HEK293T (cell line): ENCODE results near the gene SLC2A4.

Experiments used
- CTCF ChIA-PET: fragments of 350-600 bp; formaldehyde crosslinking; extraction: SDS; loops from one replicate; lab custom pipeline; 2021; ENCODE audit warnings: antibody characterized with exemption, inconsistent platforms; lab: Yijun Ruan, JAX
- POLR2A ChIA-PET: fragments of 350-600 bp; formaldehyde crosslinking; extraction: SDS; loops from one replicate; lab custom pipeline; 2020; ENCODE audit warnings: antibody characterized with exemption, inconsistent platforms; lab: Yijun Ruan, JAX
- DNase-seq: peaks from one replicate; pipeline ENCODE4 v3.0.0; 2012; ENCODE audit warnings: mixed read lengths; ENCODE audit errors: extremely low spot score
- ARNT ChIP-seq: fragments of 450-650 bp; IDR thresholded peaks from 2 replicates; pipeline ENCODE4 v1.6.1; 2017; ENCODE audit warnings: mild to moderate bottlenecking
- BHLHE40 ChIP-seq: fragments of 450-650 bp; IDR thresholded peaks from 2 replicates; pipeline ENCODE4 v1.6.1; 2016; ENCODE audit warnings: mild to moderate bottlenecking, moderate library complexity, borderline replicate concordance
- CTBP1 ChIP-seq: fragments of 450-650 bp; IDR thresholded peaks from 2 replicates; pipeline ENCODE4 v1.6.1; 2016; ENCODE audit warnings: borderline replicate concordance
- FOXA1 ChIP-seq: fragments of 450-650 bp; IDR thresholded peaks from 2 replicates; pipeline ENCODE4 v1.6.1; 2016; ENCODE audit warnings: mild to moderate bottlenecking
- FOXK2 ChIP-seq: fragments of 450-650 bp; IDR thresholded peaks from 2 replicates; pipeline ENCODE4 v1.6.1; 2016; ENCODE audit warnings: mild to moderate bottlenecking
- FOXM1 ChIP-seq: fragments of 450-650 bp; IDR thresholded peaks from 2 replicates; pipeline ENCODE4 v1.6.1; 2017; ENCODE audit warnings: mild to moderate bottlenecking, borderline replicate concordance
- HDGF ChIP-seq: fragments of 450-650 bp; IDR thresholded peaks from 2 replicates; pipeline ENCODE4 v1.6.1; 2017; ENCODE audit warnings: antibody characterized with exemption, borderline replicate concordance
- L3MBTL2 ChIP-seq: fragments of 450-650 bp; conservative IDR thresholded peaks from 2 replicates; pipeline ENCODE4 v1.6.1; 2016; ENCODE audit warnings: mild to moderate bottlenecking
- LEF1 ChIP-seq: fragments of 450-650 bp; IDR thresholded peaks from 2 replicates; pipeline ENCODE4 v1.6.1; 2017; ENCODE audit warnings: mild to moderate bottlenecking, borderline replicate concordance
- NFRKB ChIP-seq: fragments of 450-650 bp; IDR thresholded peaks from 2 replicates; pipeline ENCODE4 v1.6.1; 2016; ENCODE audit warnings: mild to moderate bottlenecking, moderate library complexity
- PKNOX1 ChIP-seq: fragments of 450-650 bp; IDR thresholded peaks from 2 replicates; pipeline ENCODE4 v1.6.1; 2016
- SP1 ChIP-seq: fragments of 450-650 bp; IDR thresholded peaks from 2 replicates; pipeline ENCODE4 v1.6.1; 2017
- SUZ12 ChIP-seq: fragments of 450-650 bp; IDR thresholded peaks from 2 replicates; pipeline ENCODE4 v1.6.1; 2016; ENCODE audit warnings: mild to moderate bottlenecking
- TARDBP ChIP-seq: fragments of 450-650 bp; IDR thresholded peaks from 2 replicates; pipeline ENCODE4 v1.6.1; 2016
- ZNF384 ChIP-seq: fragments of 450-650 bp; IDR thresholded peaks from 2 replicates; pipeline ENCODE4 v1.6.1; 2016

The SLC2A4 gene

GRCh38 chr17:7281074-7281952 is at the start of gene SLC2A4:
Gene SLC2A4 (plus strand): TSS chr17:7281718. CDS start chr17:7281935, 217 bp downstream.
- ChIA-PET POLR2A (interaction anchor here (0.5 to 2.4 kb wide), 9 partner anchors 15 to 279 kb away, joined by 3 to 9 read pairs (median 4); partner anchors contain the start of genes ACADVL, DLG4, GABARAP and NEURL4), CTCF (interaction anchor here (1.0 to 1.8 kb wide), 6 partner anchors 15 to 279 kb away, joined by 3 to 22 read pairs (median 4); partner anchors contain the start of gene CTDNEP1)
- peak; percentile 99 for DNase-seq
- TF ChIP-seq L3MBTL2 (peak; percentile 42; the same call in 1 of the 2 replicates), HDGF (no peak)

- ChIA-PET POLR2A (no interaction called here), CTCF (no interaction called here)
- DNase-seq: no peak
- TF ChIP-seq SUZ12 (no peak), NFRKB (no peak), HDGF (no peak), PKNOX1 (0 out of 2 replicates have a peak, but pooled peaks have one; percentile 12), FOXM1 (no peak)
Measured at GRCh38 chr17:7232114-7232513, 49.4 kb upstream of the SLC2A4 start.

- TF ChIP-seq ARNT: no peak
- TF ChIP-seq TARDBP: no peak
- no peak for TF ChIP-seq HDGF
- no peak for TF ChIP-seq LEF1
- no peak for TF ChIP-seq SUZ12
- TF ChIP-seq FOXA1: no peak
- TF ChIP-seq L3MBTL2: 0 out of 2 replicates have a peak, but pooled peaks have one; percentile 12
- no peak for TF ChIP-seq ZNF384
- POLR2A ChIA-PET: interaction anchor here (1.0 to 9.7 kb wide), 6 partner anchors 9 to 96 kb away, joined by 3 to 166 read pairs (median 3); partner anchors contain the start of genes ACADVL, DLG4, GABARAP and NEURL4
- DNase-seq: no peak
- CTCF ChIA-PET: no interaction called here
Measured at GRCh38 chr17:7233701-7234082, 47.8 kb upstream of the SLC2A4 start.

GRCh38 chr17:7234083-7234951 is 47.2 kb upstream of the SLC2A4 start, which contains the start of gene DVL2:
Gene DVL2 (minus strand): TSS chr17:7234517. CDS start chr17:7234262, 255 bp downstream.
- ChIA-PET POLR2A (interaction anchor here (1.5 to 9.7 kb wide), 4 partner anchors 9 to 95 kb away, joined by 3 to 166 read pairs (median 5); partner anchors contain the start of genes ACADVL, DLG4, GABARAP and NEURL4), CTCF (no interaction called here)
- peak; percentile 91 for DNase-seq
- peak; percentile 87 for TF ChIP-seq L3MBTL2
- no peak for TF ChIP-seq FOXA1
- no peak for TF ChIP-seq CTBP1
- no peak for TF ChIP-seq SP1
- no peak for TF ChIP-seq ZNF384

GRCh38 chr17:7235693-7236665 is 45.5 kb upstream of the SLC2A4 start:
- no peak for TF ChIP-seq NFRKB
- no peak for TF ChIP-seq FOXK2
- no peak for TF ChIP-seq PKNOX1
- no peak for TF ChIP-seq LEF1
- DNase-seq: no peak
- ChIA-PET CTCF (interaction anchor here (0.9 kb wide), 1 partner anchor 15 kb away, joined by 4 read pairs; no protein-coding TSS in a partner anchor), POLR2A (interaction anchor here (0.9 to 9.7 kb wide), 2 partner anchors 14 to 20 kb away, joined by 4 to 166 read pairs; partner anchors contain the start of genes ACADVL and DLG4)

GRCh38 chr17:7236808-7237207 is 44.7 kb upstream of the SLC2A4 start:
- CTCF ChIA-PET: interaction anchor here (0.9 kb wide), 1 partner anchor 16 kb away, joined by 4 read pairs; no protein-coding TSS in a partner anchor
- POLR2A ChIA-PET: interaction anchor here (9.7 kb wide), 1 partner anchor 15 kb away, joined by 166 read pairs; the partner anchor contains the start of genes ACADVL and DLG4
- no peak for DNase-seq
- TF ChIP-seq NFRKB: no peak
- TF ChIP-seq TARDBP: no peak
- TF ChIP-seq FOXA1: no peak
- no peak for TF ChIP-seq BHLHE40
- no peak for TF ChIP-seq SUZ12
- no peak for TF ChIP-seq CTBP1
